GM06990 (cell line): Measurements from ENCODE around the gene TBC1D4.

Experiments
- DNase-seq: peaks from one replicate; pipeline ENCODE4 v3.0.0-alpha.2; 2011; ENCODE audit not compliant: insufficient read length; ENCODE audit errors: extremely low read depth
- H3K27me3 ChIP-seq: replicated peaks from 2 replicates; pipeline ENCODE4 v1.6.0; 2011; ENCODE audit warnings: low read length; ENCODE audit not compliant: control insufficient read depth, insufficient read depth
- H3K36me3 ChIP-seq: 2 replicates; pipeline ENCODE4 v1.5.1; 2011; ENCODE audit warnings: low read length; ENCODE audit not compliant: control insufficient read depth, insufficient read depth
- H3K4me3 ChIP-seq: replicated peaks from 2 replicates; pipeline ENCODE4 v1.5.1; 2011; ENCODE audit warnings: low read depth, mild to moderate bottlenecking, control low read depth, low read length
- TF ChIP-seq, protein P1 (sequence below): IDR thresholded peaks from 2 replicates; pipeline ENCODE4 v1.5.1; 2011; ENCODE audit warnings: low read length, control low read depth, mild to moderate bottlenecking, inconsistent platforms; ENCODE audit not compliant: insufficient read depth, poor library complexity, severe bottlenecking

TBC1D4 gene

DNA sequence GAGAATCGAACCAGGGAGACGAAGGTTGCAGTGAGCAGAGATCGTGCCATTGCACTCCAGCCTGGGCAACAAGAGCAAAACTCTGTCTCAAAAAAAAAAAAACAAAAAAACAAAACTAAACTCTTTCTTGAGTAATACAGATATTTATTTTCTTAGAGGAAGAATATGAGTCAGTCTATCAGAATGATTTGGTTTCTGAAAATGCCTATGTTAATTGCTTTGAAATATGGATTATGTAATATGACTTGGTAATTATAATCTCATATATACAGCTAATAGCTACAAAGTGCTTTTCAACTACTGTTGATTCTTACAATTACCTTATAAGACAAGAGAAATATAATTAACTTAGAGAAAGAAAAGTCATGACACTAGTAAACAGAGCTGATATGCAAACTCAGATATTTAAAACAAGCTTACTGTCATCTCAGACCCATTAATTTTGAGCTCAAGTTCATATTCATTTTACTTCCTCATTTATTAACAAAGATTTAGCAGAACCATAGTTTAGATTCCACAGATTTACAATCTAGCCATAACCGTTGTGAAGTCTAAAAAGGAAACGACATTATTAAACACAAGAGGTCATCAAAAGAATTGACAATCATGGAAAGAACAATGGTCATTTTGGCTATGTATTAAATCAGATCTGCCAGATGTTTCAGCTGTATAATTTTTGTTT lies 88.0 kb downstream of the TBC1D4 start:
- no peak overlapping the region for H3K4me3 ChIP-seq
- H3K36me3 ChIP-seq: no peaks in the 10 kb centered on the region
- H3K27me3 ChIP-seq: no peaks in the 10 kb centered on the region
- DNase-seq: no peak
- TF ChIP-seq, protein P1, sequence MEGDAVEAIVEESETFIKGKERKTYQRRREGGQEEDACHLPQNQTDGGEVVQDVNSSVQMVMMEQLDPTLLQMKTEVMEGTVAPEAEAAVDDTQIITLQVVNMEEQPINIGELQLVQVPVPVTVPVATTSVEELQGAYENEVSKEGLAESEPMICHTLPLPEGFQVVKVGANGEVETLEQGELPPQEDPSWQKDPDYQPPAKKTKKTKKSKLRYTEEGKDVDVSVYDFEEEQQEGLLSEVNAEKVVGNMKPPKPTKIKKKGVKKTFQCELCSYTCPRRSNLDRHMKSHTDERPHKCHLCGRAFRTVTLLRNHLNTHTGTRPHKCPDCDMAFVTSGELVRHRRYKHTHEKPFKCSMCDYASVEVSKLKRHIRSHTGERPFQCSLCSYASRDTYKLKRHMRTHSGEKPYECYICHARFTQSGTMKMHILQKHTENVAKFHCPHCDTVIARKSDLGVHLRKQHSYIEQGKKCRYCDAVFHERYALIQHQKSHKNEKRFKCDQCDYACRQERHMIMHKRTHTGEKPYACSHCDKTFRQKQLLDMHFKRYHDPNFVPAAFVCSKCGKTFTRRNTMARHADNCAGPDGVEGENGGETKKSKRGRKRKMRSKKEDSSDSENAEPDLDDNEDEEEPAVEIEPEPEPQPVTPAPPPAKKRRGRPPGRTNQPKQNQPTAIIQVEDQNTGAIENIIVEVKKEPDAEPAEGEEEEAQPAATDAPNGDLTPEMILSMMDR: no peak

DNA sequence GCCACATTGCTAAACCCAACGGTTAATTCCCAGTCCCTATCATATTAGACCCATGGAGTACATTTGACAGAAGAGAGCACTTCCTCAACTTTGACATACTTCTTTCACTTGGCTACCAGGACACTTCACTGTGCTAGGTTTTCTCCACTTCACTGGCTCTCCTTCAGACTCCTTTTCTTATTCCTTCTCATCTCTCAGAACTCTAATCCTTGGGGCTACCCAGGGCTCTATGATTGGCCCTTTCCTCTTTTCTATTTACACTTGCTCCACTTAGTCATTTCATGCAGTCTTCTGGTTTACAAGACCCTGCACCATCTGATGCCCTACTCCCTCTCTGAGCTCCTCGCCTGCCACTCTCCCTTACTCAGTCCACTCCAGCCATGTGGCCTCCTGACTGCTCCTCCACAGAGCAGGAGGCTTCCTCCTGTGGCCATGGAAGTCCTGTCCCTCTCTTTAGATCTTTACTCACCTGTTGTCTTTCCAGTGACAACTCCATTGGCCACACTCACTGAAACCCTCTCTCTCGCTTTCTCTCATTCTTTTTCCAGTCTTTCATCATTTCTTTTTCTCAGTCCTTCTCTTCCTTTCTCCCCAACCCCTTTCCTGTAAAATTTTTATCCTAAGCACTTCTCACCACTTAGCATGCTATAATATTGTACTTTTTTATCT lies 90.4 kb downstream of the TBC1D4 start:
- TF ChIP-seq, protein P1: no peak
- DNase-seq: no peak
- H3K36me3 ChIP-seq: no peaks in the 10 kb centered on the region
- no peak overlapping the region for H3K4me3 ChIP-seq
- H3K27me3 ChIP-seq: no peaks in the 10 kb centered on the region

DNA sequence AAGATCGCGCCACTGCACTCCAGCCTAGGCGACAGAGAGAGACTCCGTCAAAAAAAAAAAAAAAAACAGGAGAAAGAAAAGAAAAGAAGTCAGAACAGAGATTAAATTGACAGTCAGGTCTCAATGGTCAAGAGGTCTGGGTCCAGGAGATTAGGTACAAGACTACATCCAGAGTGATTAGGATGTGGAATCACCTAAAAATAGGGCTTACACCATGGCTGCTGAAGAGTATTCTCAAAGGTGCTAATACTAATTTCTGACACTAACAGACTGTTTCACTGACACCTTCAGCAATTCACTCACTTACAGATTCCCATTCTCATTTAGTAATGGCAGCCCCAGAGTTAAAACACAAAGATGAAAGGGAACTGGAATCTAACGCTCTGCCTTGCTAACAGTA lies 91.7 kb downstream of the TBC1D4 start:
- Histone ChIP-seq H3K4me3 (no peak overlapping the region), H3K36me3 (no peaks in the 10 kb centered on the region), H3K27me3 (no peaks in the 10 kb centered on the region)
- DNase-seq: no peak
- TF ChIP-seq, protein P1: no peak

DNA sequence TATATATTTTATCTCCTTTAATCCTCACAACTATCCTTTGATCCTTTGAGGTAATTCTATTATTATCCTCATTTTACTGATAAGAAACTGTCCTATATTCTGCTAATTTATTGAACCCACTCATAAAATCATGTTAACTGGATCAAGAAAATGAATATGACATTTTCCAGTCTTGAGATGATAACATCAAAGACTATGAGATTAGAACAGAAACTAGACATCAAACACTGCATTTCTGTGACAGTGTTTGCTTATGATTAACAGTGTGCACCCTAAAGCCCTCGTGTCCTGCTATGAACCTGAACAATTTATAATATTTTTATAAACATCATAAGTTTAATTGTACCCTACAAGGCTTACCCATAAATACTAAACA lies 96.3 kb downstream of the TBC1D4 start:
- Histone ChIP-seq H3K36me3 (no peaks in the 10 kb centered on the region), H3K27me3 (no peaks in the 10 kb centered on the region), H3K4me3 (no peak overlapping the region)
- no peak for DNase-seq
- TF ChIP-seq, protein P1: no peak

DNA sequence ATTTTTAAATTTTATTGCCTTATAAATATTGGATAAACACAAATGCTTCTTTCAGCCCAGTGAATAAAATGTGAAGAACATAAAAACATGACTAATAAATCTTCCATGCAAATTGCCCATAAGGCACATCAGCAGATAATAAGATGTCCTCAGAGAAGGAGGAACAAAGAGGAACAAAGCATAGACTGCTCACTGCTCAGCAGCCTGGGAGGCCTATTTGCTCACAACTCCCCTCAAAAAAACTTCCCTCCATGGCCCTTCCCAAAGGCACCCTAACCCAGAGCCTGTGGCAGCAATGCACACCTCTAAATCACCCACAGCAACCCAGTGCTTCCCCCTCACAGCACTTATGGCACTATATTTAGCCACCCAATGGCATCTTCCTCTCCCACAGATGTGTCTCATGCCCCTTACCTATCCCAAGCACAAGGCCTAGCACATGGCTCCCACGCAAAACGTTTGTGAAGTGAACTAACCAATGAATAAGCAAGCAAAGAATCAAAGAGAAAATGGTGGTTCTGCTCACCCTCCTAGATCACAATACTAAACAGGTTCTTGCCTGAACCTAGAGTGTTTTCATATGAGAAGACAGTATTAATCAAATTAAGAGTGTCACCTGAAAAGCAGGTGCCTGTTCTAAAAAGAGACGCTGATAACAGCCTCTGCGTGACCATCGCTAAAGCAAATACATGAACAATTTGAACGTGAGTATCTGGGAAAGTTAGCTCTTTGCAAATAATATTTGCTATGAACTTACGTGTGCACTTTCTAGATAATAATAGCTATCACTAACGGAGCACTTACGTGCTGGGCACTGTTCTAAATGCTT lies 96.9 kb downstream of the TBC1D4 start:
- no peaks in the 10 kb centered on the region for H3K27me3 ChIP-seq
- no peak for DNase-seq
- H3K36me3 ChIP-seq: no peaks in the 10 kb centered on the region
- TF ChIP-seq, protein P1: no peak
- no peak overlapping the region for H3K4me3 ChIP-seq
